ENCODE data around the gene TAF1. TPM values are rescaled to one million over a fixed set of nuclear protein-coding genes. Genes with fewer than 3 reads are reported as not detected.
"Not testable (repeated sequence)": the region's sequence is repeated elsewhere in the genome, so short reads cannot be mapped to it uniquely, and the experiment has no call there.

Gene TAF1
- total RNA-seq, 1 donor from 2014 or later: 82.3 TPM

GRCh38 chrX:71509289-71509688 lies 143.1 kb downstream of the TAF1 start:
- DNase-seq (ENCODE audit: low spot score): no peak

- DNase-seq (ENCODE audit: low spot score): no peak
These were observed 144.0 kb downstream of the TAF1 start for GRCh38 chrX:71510161-71510560.

- DNase-seq (ENCODE audit: low spot score): not testable (repeated sequence)
These were observed 147.6 kb downstream of the TAF1 start for GRCh38 chrX:71513731-71514130.

- no peak for DNase-seq (ENCODE audit: low spot score)
These were observed 148.3 kb downstream of the TAF1 start for GRCh38 chrX:71514367-71515037.

- DNase-seq (ENCODE audit: low spot score): no peak
These were observed 148.9 kb downstream of the TAF1 start for GRCh38 chrX:71515038-71515396.

Other genes with a start within 250 kb of the TAF1 start
- gene MED12, start 247.8 kb upstream of the TAF1 start, total RNA-seq: 71.4 TPM
- gene NLGN3, start 221.5 kb upstream of the TAF1 start, total RNA-seq: 1.9 TPM
- 4.1 TPM for gene GJB1, start 143.1 kb upstream of the TAF1 start, total RNA-seq
- 28.9 TPM for gene ZMYM3, start 112.2 kb upstream of the TAF1 start, total RNA-seq
- 308 TPM for gene NONO, start 82.7 kb upstream of the TAF1 start, total RNA-seq
- 8.9 TPM for gene ITGB1BP2, start 64.6 kb upstream of the TAF1 start, total RNA-seq
- 225 TPM for gene OGT, start 166.7 kb downstream of the TAF1 start, total RNA-seq
- 1.6 TPM for gene GCNA, start 212.1 kb downstream of the TAF1 start, total RNA-seq